Mesodermal cell (in vitro differentiated cells): ENCODE measurements around the gene PLA2G4A.

Experiments used
- H3K27ac ChIP-seq: 2 replicates; pipeline ENCODE4 v1.7.0; 2013; ENCODE audit warnings: mild to moderate bottlenecking, low read depth, low read length, moderate library complexity; ENCODE audit not compliant: severe bottlenecking
- H3K36me3 ChIP-seq: 2 replicates; pipeline ENCODE4 v1.7.1; 2013; ENCODE audit warnings: mild to moderate bottlenecking, low read length, moderate library complexity; ENCODE audit not compliant: control insufficient read depth, insufficient read depth
- H3K4me1 ChIP-seq: one replicate; pipeline ENCODE4 v1.7.1; 2013; ENCODE audit warnings: mild to moderate bottlenecking, low read length; ENCODE audit not compliant: insufficient read depth, control insufficient read depth, poor library complexity, severe bottlenecking
- H3K4me3 ChIP-seq: 2 replicates; pipeline ENCODE4 v1.7.0; 2013; ENCODE audit warnings: low read length, control low read depth, mild to moderate bottlenecking; ENCODE audit not compliant: insufficient read depth, poor library complexity, severe bottlenecking; ENCODE audit errors: extremely low read depth
- H3K9me3 ChIP-seq: 2 replicates; pipeline ENCODE4 v1.7.1; 2013; ENCODE audit warnings: mild to moderate bottlenecking, low read length, moderate library complexity; ENCODE audit not compliant: control insufficient read depth
- WGBS, 2 experiments: methylation state at CpG; one replicate each; pipeline ENCODE4 v1.1.5; 2013; ENCODE audit warnings: missing lambda C conversion rate in 2 of 2; ENCODE audit not compliant: insufficient coverage in 2 of 2; 5-methylcytosine and 5-hydroxymethylcytosine counted together

PLA2G4A gene

DNA sequence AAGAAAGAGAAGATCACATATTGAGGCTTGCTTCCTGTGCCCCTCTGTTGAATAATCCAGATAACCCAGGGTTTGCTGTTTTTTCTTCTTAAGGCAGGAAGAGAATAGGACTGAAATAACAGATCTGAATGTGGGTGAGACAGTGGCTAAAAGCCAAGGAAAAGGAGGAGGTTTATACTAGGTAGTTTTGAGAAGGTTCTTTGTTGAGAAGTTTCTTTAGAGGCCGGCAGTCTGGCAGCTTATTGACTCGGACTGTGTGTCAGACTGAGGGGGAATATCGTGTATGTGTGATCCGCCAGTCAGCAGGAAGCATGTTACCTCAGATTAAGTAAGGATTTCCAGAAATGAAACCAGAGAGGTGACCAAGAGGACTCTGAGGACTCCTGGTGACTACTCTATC is 119.8 kb downstream of the PLA2G4A start:
- Histone ChIP-seq H3K4me3 (no peak overlapping the region), H3K36me3 (no peaks in the 10 kb centered on the region), H3K27ac (no peak overlapping the region), H3K9me3 (no peaks in the 10 kb centered on the region), H3K4me1 (no peaks in the 10 kb centered on the region)
- WGBS, 2 experiments = 88 to 91% methylated on average over 4 of the region's 4 CpGs

DNA sequence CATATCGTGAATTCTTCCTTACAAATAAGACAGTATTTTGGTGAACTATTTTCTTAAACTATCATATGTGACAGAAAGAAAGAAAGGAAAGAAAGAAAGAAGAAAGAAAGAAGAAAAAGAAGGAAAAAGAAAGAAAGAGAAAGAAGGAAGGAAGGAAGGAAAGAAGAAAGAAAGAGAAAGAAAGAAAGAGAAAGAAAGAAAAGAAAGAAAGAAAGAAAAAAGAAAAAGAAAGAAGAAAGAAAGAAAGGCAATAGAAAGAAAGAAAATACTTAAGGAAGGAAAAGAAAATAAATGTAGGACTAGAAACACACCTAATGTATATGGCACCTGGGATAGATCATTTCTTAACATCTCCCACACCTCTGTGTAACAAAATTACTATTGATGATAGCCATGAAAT is 120.4 kb downstream of the PLA2G4A start:
- Histone ChIP-seq H3K27ac (no peak overlapping the region), H3K4me3 (no peak overlapping the region), H3K36me3 (no peaks in the 10 kb centered on the region), H3K4me1 (no peaks in the 10 kb centered on the region), H3K9me3 (no peaks in the 10 kb centered on the region)
- no CpG with 5 or more reads among the region's 1 CpG for WGBS, 2 experiments

DNA sequence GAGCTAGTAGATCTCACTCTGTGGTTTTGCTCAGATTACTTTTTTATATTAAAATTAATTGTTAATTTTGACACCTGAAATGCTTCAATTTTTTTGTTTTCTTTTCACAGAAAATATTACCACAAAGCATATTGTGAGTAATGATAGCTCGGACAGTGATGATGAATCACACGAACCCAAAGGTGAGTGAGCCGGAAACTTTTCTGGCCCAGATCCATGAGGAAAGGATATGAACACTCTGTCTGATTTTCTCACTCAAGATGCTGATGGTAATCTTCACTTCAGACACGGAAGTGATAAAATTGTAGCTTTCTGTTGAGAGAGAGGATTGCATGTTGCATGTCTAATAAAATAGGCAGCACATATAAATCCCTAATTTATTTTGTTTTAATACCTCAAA is 121.8 kb downstream of the PLA2G4A start:
- Histone ChIP-seq H3K27ac (no peak overlapping the region), H3K9me3 (no peaks in the 10 kb centered on the region), H3K36me3 (no peaks in the 10 kb centered on the region), H3K4me1 (no peaks in the 10 kb centered on the region), H3K4me3 (no peak overlapping the region)
- 92 to 96% methylated on average over 2 to 4 of the region's 4 CpGs for WGBS, 2 experiments

DNA sequence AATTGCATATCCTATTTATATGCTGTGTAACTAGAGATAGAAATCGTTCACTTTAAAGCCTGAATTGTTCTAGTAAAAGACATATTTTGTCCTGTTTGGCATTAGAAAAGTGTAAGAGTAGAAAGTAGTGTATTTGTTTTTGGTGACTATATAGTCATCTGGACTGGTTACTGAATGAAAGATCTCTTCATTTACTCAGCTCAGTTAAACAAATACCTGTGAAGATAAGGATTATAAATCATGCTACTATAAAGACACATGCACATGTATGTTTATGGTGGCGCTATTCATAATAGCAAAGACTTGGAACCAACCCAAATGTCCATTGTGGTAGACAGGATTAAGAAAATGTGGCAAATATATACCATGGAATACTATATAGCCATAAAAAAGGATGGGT is 125.1 kb downstream of the PLA2G4A start:
- Histone ChIP-seq H3K36me3 (no peaks in the 10 kb centered on the region), H3K9me3 (no peaks in the 10 kb centered on the region), H3K4me1 (no peaks in the 10 kb centered on the region), H3K27ac (no peak overlapping the region), H3K4me3 (no peak overlapping the region)
- WGBS, 2 experiments = 100% methylated on average over 1 of the region's 2 CpGs

DNA sequence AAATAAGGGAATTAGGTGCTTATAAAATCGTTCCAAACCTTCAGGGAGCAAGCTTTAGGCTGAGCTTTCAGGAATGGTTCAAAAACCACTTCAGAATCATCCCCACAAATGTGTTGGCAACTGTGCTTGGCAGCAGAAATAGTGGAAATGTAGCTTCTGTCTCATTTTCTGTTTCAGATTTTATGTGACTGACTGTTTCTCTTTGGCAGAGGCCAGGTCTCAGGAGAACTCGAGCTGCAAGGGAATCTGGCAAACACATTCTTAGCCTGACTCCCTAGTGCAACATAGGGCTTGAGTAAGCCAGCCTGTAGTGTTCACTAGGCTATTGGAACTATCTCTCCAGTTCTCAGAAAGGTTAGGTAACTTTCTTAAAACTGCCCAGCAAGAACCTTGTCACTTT is 128.6 kb downstream of the PLA2G4A start:
- 40 to 83% methylated on average over 1 to 2 of the region's 2 CpGs for WGBS, 2 experiments

DNA sequence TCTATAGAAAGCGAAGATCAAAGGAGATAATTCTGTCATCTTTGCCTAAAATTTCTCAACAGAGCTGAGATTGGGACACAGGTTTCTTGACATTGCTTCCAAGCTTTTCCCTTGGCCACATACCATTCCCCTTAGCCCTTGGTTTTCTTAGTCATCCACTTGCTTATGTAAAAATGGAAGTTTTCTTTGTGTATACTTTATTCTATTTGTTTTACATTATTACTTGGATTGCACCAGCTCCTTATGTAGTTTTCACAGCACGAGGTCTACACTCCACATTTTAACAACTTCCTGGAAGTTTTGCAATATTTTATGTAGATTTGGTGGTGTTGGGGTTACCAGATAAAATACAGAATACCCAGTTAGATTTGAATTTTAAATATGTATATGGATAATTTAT is 129.8 kb downstream of the PLA2G4A start:
- 88% methylated on average over 1 of the region's 2 CpGs; no CpG with 5 or more reads in 1 of the 2 experiments for WGBS, 2 experiments
- no peaks in the 10 kb centered on the region for H3K4me1 ChIP-seq
- no peaks in the 10 kb centered on the region for H3K36me3 ChIP-seq
- no peaks in the 10 kb centered on the region for H3K9me3 ChIP-seq
- no peak overlapping the region for H3K27ac ChIP-seq
- no peak overlapping the region for H3K4me3 ChIP-seq

More for the DNA sequence above, 128.6 kb downstream of the PLA2G4A start:
- H3K4me1 ChIP-seq = no peaks in the 10 kb centered on the region
- no peaks in the 10 kb centered on the region for H3K36me3 ChIP-seq
- no peaks in the 10 kb centered on the region for H3K9me3 ChIP-seq
- H3K27ac ChIP-seq = no peak overlapping the region
- H3K4me3 ChIP-seq = no peak overlapping the region

DNA sequence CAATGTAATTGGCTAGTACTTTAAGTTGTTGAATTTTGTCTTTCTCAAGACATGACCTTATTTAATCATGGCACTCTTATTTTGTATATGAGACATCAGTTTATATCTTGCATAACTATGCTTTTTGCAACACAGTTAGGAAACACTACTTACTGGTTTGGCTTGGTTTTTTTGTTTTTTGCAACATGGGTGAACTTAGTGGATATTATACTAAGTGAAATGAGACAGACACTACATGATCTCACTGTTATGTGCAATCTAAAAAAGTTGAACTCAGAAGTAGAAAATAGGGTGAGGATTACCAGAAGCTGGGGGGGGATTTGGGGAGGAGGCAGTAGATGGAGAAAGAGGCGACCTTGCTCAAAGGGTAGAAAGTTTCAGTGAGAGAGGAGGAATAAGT is 132.1 kb downstream of the PLA2G4A start:
- no peaks in the 10 kb centered on the region for H3K9me3 ChIP-seq
- no peak overlapping the region for H3K4me3 ChIP-seq
- no peaks in the 10 kb centered on the region for H3K4me1 ChIP-seq
- 100% methylated on average over 1 of the region's 1 CpG; no CpG with 5 or more reads in 1 of the 2 experiments for WGBS, 2 experiments
- H3K27ac ChIP-seq = no peak overlapping the region
- H3K36me3 ChIP-seq = no peaks in the 10 kb centered on the region

DNA sequence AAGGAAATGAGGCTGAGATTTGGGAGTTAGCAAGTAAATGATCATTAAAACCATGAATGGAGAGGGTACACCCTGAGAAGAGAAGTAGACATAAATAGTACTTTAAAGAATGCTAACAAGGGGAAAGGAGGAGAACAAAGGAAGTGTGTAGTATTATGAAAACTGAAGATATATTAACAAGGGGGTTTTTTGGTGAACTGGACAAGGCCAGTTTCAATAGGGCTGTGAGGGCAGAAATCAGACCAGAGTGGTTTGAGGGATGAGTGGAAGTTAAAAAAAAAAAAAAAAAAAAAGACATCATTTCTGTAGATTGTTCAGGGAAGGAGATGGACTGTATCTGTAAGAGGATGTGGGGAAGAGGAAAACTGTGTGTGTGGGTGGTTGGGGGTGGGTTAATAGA is 137.1 kb downstream of the PLA2G4A start:
- Histone ChIP-seq H3K36me3 (no peaks in the 10 kb centered on the region), H3K4me1 (no peaks in the 10 kb centered on the region), H3K27ac (no peak overlapping the region), H3K9me3 (no peaks in the 10 kb centered on the region), H3K4me3 (no peak overlapping the region)

DNA sequence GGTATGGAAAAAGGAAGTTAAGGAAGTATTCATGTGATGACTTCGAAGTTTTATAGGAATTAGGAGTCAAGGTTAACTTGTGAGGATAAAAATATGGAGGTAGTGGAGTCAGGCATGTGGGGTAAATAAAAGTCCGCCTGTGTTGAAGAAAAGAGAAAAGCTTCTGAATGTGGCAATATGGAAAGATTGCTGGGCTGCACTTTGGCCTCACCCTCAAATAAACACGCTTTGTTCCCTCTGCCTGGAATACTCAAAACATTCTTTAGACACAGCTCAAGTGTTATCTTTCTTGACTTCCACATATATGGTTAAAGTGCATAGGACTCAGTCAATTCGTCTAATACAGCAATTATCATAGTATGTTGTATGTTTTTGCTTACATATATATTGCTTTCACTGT is 137.7 kb downstream of the PLA2G4A start:
- WGBS, 2 experiments = 79 to 87% methylated on average over 2 of the region's 4 CpGs
- Histone ChIP-seq H3K4me3 (no peak overlapping the region), H3K27ac (no peak overlapping the region), H3K9me3 (no peaks in the 10 kb centered on the region), H3K4me1 (no peaks in the 10 kb centered on the region), H3K36me3 (no peaks in the 10 kb centered on the region)

DNA sequence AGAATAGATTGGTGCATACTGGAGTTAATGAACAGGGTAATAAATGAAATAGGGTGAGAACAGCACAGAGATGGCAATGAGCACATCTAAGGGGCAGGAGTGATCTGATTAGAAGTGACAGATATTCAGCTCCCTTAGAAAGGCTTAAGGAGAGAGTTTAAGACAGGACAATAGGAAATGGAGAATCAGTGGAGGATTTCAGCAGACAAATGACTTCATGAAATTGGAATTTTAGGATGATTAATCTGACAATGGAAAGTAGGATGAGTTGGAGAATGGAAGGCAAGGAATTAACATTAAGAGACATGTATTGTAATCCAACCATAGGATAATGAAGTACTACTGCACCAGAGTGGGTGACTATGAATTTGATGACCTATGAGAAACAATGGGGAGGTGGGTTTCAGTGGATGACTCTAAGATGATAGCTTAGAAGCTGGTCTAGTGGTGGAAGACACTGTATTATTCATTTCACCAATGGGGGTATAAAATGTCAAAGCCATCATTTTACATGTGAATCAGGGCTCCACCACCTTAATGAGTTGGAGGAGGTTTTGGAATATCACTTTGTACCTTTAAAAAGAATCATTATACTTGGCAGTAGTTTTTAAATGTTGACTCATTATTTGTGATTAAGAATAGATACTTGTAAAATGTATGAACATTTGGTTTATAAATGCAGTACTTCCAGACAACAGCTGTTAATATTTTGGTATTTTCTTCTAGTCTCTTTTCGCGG is 139.1 kb downstream of the PLA2G4A start:
- Histone ChIP-seq H3K36me3 (no peaks in the 10 kb centered on the region), H3K4me1 (no peaks in the 10 kb centered on the region), H3K9me3 (no peaks in the 10 kb centered on the region), H3K4me3 (no peak overlapping the region), H3K27ac (no peak overlapping the region)
- no CpG with 5 or more reads among the region's 2 CpGs for WGBS, 2 experiments

DNA sequence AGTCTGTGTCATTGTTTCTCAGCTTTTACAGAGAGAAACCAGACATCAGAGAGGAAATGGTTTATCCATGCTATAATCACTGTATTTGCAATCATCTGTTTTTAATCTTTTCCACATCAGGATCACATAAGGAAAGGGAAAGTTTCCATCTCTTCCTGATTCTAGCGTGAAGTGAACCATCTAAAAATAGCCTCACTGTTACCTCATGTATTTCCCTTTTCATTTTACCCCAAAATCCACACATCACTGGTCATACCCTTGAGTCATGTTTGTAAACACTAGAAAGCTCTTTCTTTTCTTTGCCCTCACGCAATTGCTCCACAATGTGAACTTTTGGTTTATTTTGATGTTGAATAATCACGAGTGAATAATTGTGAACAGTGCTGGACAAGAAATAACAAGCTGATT is 146.0 kb downstream of the PLA2G4A start:
- no peak overlapping the region for H3K27ac ChIP-seq
- H3K4me3 ChIP-seq = no peak overlapping the region

More for the DNA sequence above, 146.0 kb downstream of the PLA2G4A start:
- Histone ChIP-seq H3K4me1 (no peaks in the 10 kb centered on the region), H3K36me3 (no peaks in the 10 kb centered on the region), H3K9me3 (no peaks in the 10 kb centered on the region)
- WGBS, 2 experiments = 83% methylated on average over 1 of the region's 3 CpGs; no CpG with 5 or more reads in 1 of the 2 experiments
